ENCODE measurements around the gene RAB8B.

Gene RAB8B

GRCh38 chr15:63185206-63185605, 4.2 kb upstream of the RAB8B start:
- no peak for DNase-seq (ENCODE audit: low read depth in 2 of 2)

- no peak for DNase-seq (ENCODE audit: low read depth in 2 of 2)
Observed at GRCh38 chr15:63186065-63186464, 3.3 kb upstream of the RAB8B start.

- DNase-seq (ENCODE audit: low read depth in 2 of 2), result no peak
Observed at GRCh38 chr15:63187589-63188226, 1.7 kb upstream of the RAB8B start.

GRCh38 chr15:63188247-63188925, 1.0 kb upstream of the RAB8B start:
- DNase-seq (ENCODE audit: low read depth in 2 of 2), result no peak

DNA sequence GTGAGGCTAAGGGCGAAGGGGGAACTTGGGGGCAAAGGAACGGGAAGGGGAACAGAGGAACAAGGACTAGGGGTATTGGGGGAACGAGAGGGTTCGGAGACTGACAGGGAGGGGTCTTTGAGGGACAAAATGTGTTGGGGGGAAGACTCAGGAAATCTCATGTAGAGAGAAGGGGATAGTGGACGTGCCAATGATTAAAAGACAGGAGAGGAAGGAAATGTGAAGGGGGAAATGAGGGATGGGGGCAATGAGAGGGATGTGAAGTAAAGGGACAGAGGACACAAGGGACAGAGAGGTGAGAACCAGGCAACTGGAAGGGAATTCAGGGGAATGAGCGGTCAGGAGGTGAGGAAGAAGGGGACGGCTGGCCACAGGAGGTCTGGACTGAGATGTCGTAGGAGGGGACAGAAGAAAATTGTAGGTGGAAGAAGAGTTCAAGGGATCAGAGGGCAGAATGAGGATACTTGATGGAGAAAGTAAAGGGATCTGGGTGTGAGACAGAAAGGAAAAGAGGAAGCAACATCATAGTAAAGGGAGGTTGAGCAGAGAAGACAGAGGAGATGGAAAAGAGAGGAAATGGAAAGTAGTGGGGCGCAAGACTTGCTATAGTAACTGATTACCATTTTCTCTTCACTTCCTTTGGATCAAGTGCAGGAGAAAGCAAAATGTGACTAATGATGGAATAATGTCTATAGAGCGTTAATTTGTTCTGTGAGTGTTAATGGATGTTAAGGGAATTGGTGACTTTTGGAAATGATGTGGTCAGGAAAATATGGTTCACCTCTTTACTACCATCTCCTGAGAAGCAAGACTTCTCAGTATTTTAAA, 749 bp downstream of the RAB8B start:
- DNase-seq (ENCODE audit: low read depth in 2 of 2), result no peak

GRCh38 chr15:63190769-63191649, 1.6 kb downstream of the RAB8B start:
- DNase-seq (ENCODE audit: low read depth in 2 of 2), result no peak

- peak in 1 of 2 donors; percentile 47 for DNase-seq (ENCODE audit: low read depth in 2 of 2)
Observed at GRCh38 chr15:63191895-63192618, 2.7 kb downstream of the RAB8B start.

DNA sequence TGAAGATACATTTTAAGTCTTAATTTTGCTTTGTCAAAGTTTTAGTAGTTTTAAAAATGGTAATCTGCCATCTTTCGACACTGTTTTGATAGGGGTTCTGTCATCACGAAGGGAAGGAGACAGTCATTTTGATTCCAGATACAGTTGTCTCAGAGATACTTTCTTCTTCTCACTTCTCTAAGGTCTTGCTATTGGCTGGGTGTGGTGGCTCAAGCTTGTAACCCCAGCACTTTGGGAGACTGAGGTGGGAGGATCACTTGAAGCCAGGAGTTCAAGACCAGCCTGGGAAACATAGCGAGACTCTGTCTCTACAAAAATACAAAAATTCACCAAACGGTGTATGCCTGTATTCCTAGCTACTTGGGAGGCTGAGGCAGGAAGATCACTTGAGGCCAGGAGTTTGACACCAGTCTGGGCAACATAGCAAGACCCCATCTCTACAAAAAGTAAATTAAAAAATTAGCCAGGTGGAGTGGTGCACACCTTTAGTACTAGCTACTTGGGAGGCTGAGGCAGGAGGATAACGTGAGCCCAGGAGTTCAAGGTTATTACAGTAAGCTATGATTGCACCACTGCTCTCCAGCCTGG, 3.3 kb downstream of the RAB8B start:
- no peak for DNase-seq (ENCODE audit: low read depth in 2 of 2)

GRCh38 chr15:63194302-63194701, 4.9 kb downstream of the RAB8B start:
- no peak for DNase-seq (ENCODE audit: low read depth in 2 of 2)

DNA sequence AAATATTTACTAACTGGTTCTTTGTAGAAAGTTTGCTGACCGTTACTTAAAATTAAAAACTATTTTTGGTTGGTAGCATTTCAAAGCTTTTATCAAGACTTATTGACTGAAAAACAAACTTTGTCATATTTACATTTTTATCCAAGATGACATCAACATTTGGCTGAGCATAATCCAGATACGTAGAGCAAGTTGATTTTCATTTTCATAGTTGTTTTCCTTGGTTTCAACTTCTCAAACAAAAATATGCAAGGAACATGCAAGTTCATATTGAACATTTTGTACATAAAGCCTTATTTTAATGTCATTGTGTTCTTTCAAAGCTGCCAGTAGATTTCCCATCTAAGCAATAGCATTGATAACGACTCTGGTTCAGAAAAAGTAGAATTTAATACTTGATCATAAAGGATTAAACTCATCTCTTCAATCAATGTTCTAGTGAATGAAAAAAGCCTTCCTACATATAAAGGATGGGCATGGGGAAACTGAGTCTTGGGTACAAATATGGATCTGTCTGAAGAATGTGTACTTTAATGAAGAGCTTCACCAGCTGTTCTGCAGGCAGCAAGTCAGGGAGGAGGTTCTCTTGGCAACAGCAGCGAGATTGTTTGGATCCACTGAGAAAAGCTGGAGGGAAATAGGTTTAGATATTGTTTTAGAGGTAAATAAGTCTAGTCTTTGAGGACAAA, 5.6 kb downstream of the RAB8B start:
- DNase-seq (ENCODE audit: low read depth in 2 of 2), result no peak

- no peak for DNase-seq (ENCODE audit: low read depth in 2 of 2)
Observed at GRCh38 chr15:63195569-63196015, 6.2 kb downstream of the RAB8B start.

DNA sequence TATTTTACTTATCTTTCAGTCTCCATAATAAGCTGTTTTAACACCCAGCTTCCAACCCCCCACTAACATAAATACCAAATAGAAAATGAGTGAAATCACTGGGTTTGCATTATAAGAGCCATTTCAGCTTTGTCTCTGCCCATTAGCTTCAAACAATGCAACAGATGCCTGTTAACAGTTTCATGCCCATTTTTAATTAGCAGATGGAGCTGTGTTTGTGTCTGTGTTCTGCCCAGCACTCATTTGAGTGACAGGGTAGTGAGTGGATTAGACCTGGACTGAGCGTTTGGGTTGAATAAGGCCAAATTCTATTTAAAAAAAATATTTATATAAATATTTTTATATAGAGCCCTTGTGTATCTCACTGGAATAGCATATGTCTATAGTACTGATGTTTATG, 7.4 kb downstream of the RAB8B start:
- no peak for DNase-seq (ENCODE audit: low read depth in 2 of 2)

DNA sequence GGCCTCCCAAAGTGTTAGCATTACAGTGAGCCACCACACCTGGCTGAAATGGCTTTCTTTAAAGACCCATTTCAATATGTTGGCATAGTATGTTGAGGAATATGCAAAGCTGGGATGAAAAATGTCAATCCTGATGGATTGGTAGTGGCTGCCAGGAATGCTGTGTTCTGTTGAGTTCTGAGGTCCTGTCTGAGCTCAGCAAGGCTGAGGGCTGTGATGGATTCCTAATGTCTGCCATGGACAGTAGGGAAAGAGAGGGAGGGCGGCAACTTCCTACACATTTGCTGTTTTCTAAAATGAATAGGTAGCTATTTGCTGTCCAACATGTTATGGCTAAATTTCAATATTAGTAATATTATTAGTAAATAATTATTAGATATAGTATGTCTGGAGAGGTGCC, 8.2 kb downstream of the RAB8B start:
- no peak for DNase-seq (ENCODE audit: low read depth in 2 of 2)

- DNase-seq (ENCODE audit: low read depth in 2 of 2), result no peak
Observed at GRCh38 chr15:63198371-63199250, 9.2 kb downstream of the RAB8B start.

- DNase-seq (ENCODE audit: low read depth in 2 of 2), result no peak
Observed at GRCh38 chr15:63200464-63201249, 11.3 kb downstream of the RAB8B start.

- DNase-seq (ENCODE audit: low read depth in 2 of 2), result no peak
Observed at GRCh38 chr15:63202861-63203260, 13.5 kb downstream of the RAB8B start.

DNA sequence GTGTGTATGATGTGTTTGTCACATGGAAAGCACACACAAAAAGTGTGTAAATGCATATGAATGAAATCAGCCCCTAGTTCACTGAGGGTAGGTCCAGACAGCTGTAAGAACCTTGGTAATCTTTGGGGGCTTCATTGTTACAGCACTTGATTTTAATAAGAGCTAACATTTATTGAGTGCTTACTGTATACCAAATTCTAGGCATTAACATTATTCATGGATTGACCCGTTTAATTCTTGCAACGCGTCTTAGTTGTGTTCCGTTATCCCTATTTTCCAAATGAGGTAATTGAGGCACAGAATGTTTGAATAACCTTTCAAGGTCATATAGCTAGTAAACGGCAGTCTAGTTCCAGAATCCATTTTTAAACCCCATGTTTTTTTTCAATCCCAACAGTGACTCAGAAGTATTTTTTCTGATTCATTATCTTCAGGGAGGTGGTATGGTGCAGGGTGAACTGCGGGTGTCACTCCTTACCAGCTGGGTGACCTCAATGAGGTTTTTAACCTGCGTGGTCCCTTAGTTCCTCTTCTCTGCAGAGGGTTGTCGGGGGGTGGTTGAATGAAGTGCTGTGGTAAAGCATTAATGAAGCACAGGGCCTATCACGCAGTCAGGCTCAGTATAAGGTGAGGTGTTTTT, 14.2 kb downstream of the RAB8B start:
- DNase-seq (ENCODE audit: low read depth in 2 of 2), result no peak

- no peak for DNase-seq (ENCODE audit: low read depth in 2 of 2)
Observed at GRCh38 chr15:63206079-63206478, 16.7 kb downstream of the RAB8B start.

Data from stimulated activated CD4-positive, alpha-beta T cell treated with anti-CD3 and anti-CD28 coated beads, Interleukin-1b, Interleukin-23, amount 100 ng/mL, for 4 hours (primary cell).